ENCODE measurements around the gene WRNIP1.

GRCh38 chr6:2752477-2753109, 12.6 kb upstream of the WRNIP1 start:
- no peak for TF ChIP-seq CTCF (conservative IDR thresholded peaks at IDR 0.05)
- TF ChIP-seq ZFX (IDR thresholded peaks at IDR 0.05), result no peak

Data from C4-2B (cell line).